ENCODE measurements around the gene FOSL1. TPM values are rescaled to one million over a fixed set of nuclear protein-coding genes. Genes with fewer than 3 reads are reported as not detected.

The FOSL1 gene
- total RNA-seq, 1 experiment from 2014 or later: 186 TPM

- H3K4me3 ChIP-seq (ENCODE audit: low read depth in 2 of 2, low read length in 2 of 2): no peak overlapping the region
- ChIA-PET CTCF (no interaction called here), POLR2A (interaction anchor here (0.7 kb wide), 1 partner anchor 135 kb away, joined by 5 read pairs; no protein-coding TSS in a partner anchor)
- peaks cover 6% of the 10 kb centered on the region for H3K4me1 ChIP-seq (ENCODE audit: control insufficient read depth, insufficient read depth, low read length)
- DNase-seq (ENCODE audit: low read depth, low spot score) (no peak), ATAC-seq (0 out of 2 replicates have a peak, but pooled peaks have one; percentile 11)
- no peak overlapping the region for H3K27ac ChIP-seq (ENCODE audit: low read length)
- no TSS peak for BruUV-seq (replicated peaks)
- peaks cover 4% of the 10 kb centered on the region; the same call in 1 of the 2 replicates for H3K36me3 ChIP-seq (ENCODE audit: control insufficient read depth, insufficient read depth, low read length)
- in situ Hi-C loops (cut with HindIII; ENCODE audit: low pct_unique_long_range_greater_than_20kb, low sequenced_read_pairs): no loop called here
- no peaks in the 10 kb centered on the region for H3K9me3 ChIP-seq (ENCODE audit: control insufficient read depth, insufficient read depth, low read depth, low read length)
- intact Hi-C loops (cut with micrococcal nuclease; ENCODE audit: unreplicated experiment): no loop called here
- no peaks in the 10 kb centered on the region for H3K27me3 ChIP-seq (ENCODE audit: control insufficient read depth, insufficient read depth, low read length)
- TF ChIP-seq SIN3A (IDR thresholded peaks at IDR 0.05; ENCODE audit: borderline replicate concordance, insufficient read depth, low read depth, low read length) (no peak), TCF7L2 (IDR thresholded peaks at IDR 0.05; ENCODE audit: low read depth, low read length) (no peak), POLR2AphosphoS5 (IDR thresholded peaks at IDR 0.05; ENCODE audit: low read depth, low read length) (0 out of 2 replicates have a peak, but pooled peaks have one; percentile 15)
- TF ChIP-seq, protein P1, sequence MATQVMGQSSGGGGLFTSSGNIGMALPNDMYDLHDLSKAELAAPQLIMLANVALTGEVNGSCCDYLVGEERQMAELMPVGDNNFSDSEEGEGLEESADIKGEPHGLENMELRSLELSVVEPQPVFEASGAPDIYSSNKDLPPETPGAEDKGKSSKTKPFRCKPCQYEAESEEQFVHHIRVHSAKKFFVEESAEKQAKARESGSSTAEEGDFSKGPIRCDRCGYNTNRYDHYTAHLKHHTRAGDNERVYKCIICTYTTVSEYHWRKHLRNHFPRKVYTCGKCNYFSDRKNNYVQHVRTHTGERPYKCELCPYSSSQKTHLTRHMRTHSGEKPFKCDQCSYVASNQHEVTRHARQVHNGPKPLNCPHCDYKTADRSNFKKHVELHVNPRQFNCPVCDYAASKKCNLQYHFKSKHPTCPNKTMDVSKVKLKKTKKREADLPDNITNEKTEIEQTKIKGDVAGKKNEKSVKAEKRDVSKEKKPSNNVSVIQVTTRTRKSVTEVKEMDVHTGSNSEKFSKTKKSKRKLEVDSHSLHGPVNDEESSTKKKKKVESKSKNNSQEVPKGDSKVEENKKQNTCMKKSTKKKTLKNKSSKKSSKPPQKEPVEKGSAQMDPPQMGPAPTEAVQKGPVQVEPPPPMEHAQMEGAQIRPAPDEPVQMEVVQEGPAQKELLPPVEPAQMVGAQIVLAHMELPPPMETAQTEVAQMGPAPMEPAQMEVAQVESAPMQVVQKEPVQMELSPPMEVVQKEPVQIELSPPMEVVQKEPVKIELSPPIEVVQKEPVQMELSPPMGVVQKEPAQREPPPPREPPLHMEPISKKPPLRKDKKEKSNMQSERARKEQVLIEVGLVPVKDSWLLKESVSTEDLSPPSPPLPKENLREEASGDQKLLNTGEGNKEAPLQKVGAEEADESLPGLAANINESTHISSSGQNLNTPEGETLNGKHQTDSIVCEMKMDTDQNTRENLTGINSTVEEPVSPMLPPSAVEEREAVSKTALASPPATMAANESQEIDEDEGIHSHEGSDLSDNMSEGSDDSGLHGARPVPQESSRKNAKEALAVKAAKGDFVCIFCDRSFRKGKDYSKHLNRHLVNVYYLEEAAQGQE (IDR thresholded peaks at IDR 0.05; ENCODE audit: insufficient read depth in 1 of 2, low read depth in 2 of 2, low read length in 1 of 2): no peak
These were observed 19.3 kb downstream of the FOSL1 start for GRCh38 chr11:65880844-65881421.

GRCh38 chr11:65880027-65880426 is 20.2 kb downstream of the FOSL1 start:
- DNase-seq (ENCODE audit: low read depth, low spot score) (no peak), ATAC-seq (no peak)
- POLR2A ChIA-PET: interaction anchor here (0.7 kb wide), 1 partner anchor 135 kb away, joined by 5 read pairs; no protein-coding TSS in a partner anchor
- H3K4me3 ChIP-seq (ENCODE audit: low read depth in 2 of 2, low read length in 2 of 2): no peak overlapping the region
- peaks cover 4% of the 10 kb centered on the region; the same call in 1 of the 2 replicates for H3K36me3 ChIP-seq (ENCODE audit: control insufficient read depth, insufficient read depth, low read length)
- in situ Hi-C loops (cut with HindIII; ENCODE audit: low pct_unique_long_range_greater_than_20kb, low sequenced_read_pairs) (no loop called here), intact Hi-C loops (cut with micrococcal nuclease; ENCODE audit: unreplicated experiment) (no loop called here)
- no peaks in the 10 kb centered on the region for H3K9me3 ChIP-seq (ENCODE audit: control insufficient read depth, insufficient read depth, low read depth, low read length)
- CTCF ChIA-PET: no interaction called here
- no peak overlapping the region for H3K27ac ChIP-seq (ENCODE audit: low read length)
- no TSS peak for BruUV-seq (replicated peaks)
- TF ChIP-seq POLR2AphosphoS5 (IDR thresholded peaks at IDR 0.05; ENCODE audit: low read depth, low read length) (no peak; the same call in 1 of the 2 replicates), TCF7L2 (IDR thresholded peaks at IDR 0.05; ENCODE audit: low read depth, low read length) (no peak), SIN3A (IDR thresholded peaks at IDR 0.05; ENCODE audit: borderline replicate concordance, insufficient read depth, low read depth, low read length) (no peak)
- TF ChIP-seq, protein P1 (IDR thresholded peaks at IDR 0.05; ENCODE audit: insufficient read depth in 1 of 2, low read depth in 2 of 2, low read length in 1 of 2): no peak
- TF ChIP-seq, protein P2, sequence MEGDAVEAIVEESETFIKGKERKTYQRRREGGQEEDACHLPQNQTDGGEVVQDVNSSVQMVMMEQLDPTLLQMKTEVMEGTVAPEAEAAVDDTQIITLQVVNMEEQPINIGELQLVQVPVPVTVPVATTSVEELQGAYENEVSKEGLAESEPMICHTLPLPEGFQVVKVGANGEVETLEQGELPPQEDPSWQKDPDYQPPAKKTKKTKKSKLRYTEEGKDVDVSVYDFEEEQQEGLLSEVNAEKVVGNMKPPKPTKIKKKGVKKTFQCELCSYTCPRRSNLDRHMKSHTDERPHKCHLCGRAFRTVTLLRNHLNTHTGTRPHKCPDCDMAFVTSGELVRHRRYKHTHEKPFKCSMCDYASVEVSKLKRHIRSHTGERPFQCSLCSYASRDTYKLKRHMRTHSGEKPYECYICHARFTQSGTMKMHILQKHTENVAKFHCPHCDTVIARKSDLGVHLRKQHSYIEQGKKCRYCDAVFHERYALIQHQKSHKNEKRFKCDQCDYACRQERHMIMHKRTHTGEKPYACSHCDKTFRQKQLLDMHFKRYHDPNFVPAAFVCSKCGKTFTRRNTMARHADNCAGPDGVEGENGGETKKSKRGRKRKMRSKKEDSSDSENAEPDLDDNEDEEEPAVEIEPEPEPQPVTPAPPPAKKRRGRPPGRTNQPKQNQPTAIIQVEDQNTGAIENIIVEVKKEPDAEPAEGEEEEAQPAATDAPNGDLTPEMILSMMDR (IDR thresholded peaks at IDR 0.05): no peak
- H3K4me1 ChIP-seq (ENCODE audit: control insufficient read depth, insufficient read depth, low read length): peaks cover 4% of the 10 kb centered on the region
- H3K27me3 ChIP-seq (ENCODE audit: control insufficient read depth, insufficient read depth, low read length): no peaks in the 10 kb centered on the region
